ENCODE results near the gene CNTFR. TPM values are rescaled to one million over a fixed set of nuclear protein-coding genes. Genes with fewer than 3 reads are reported as not detected.

Gene CNTFR
- total and polyA plus RNA-seq, 2 donors (not counting 1 experiment from before 2014, with no cell fraction given), result not detected

DNA sequence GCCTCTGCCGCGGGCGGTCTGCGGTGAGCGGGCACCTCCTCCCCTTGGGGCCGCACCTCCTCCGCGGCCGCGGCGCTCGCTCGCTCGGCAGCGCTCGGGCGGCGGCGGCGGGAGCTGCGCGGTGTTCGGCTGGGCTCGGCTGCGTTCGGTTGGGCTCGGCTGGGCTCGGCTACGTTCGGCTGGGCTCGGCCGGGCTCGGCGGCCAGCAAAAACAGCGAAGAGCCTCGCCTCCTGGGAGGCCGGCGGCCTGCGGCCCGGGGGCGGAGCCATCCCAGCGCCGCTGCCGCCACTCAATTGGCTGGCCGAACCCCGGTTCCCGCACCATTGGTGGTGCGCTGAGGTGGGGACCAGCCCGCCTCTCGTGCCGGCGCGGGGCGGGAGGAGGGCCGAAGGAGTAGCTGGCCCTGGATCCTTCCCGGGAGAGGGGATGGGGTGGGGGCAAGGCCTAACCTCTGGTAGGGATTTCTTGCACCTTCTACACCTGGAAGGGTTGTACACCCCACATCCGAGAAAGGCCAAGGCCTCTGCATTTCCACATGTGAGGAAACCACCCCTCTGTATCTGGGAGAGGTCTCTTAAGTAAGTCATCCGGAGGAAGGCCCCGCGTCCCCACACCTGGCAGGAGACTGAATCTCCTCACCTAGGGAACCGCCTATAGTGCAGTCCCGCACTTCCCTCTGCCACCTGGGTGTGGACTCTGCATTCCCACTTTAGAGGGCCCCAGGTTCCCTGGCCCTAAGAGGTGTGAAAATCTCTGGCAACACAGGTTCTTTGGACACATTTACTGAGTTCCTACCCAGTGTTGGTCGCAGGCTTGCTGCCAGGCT lies 66.3 kb downstream of the CNTFR start, which contains the start of gene ENHO:
Gene ENHO, minus strand, starts transcription at position 20 of the 827 bp plus-strand sequence. CDS start 1,295 bp downstream, outside the sequence.
- WGBS (ENCODE audit: insufficient coverage), result 5% methylated on average over 61 of the region's 63 CpGs
- ATAC-seq (ENCODE audit: low read depth) (peak; percentile 98), DNase-seq (peak; percentile 95)
- Histone ChIP-seq H3K9ac (ENCODE audit: low read length) (peak within 1 kb of the TSS; percentile 62), H3K27me3 (replicated peaks in 1 of 4; ENCODE audit: control extremely low read depth in 1 of 4, control insufficient read depth in 3 of 4, insufficient read depth in 4 of 4, low read length in 3 of 4) (peaks cover 0 to 18% (median 4%) of the 10 kb centered on the region in 4 experiments), H3K4me3 (ENCODE audit: control extremely low read depth in 1 of 5, extremely low read depth in 1 of 5, insufficient read depth in 1 of 5, low read depth in 2 of 5, low read length in 4 of 5) (peak within 1 kb of the TSS in 4 of 5 experiments; percentile 37 to 69 (median 50)), H3K79me2 (ENCODE audit: control insufficient read depth, insufficient read depth, low read length) (no peaks in the 10 kb centered on the region), H4K20me1 (ENCODE audit: control insufficient read depth, insufficient read depth, low read length, poor library complexity, severe bottlenecking) (no peaks in the 10 kb centered on the region), H3K4me1 (ENCODE audit: control insufficient read depth in 2 of 2, insufficient read depth in 2 of 2, low read length in 2 of 2) (peaks cover 9 to 12% of the 10 kb centered on the region in 2 donors), H3K9me3 (ENCODE audit: control extremely low read depth in 1 of 3, control insufficient read depth in 2 of 3, insufficient read depth in 1 of 3, low read length in 2 of 3) (no peaks in the 10 kb centered on the region), H3K4me2 (replicated peaks; ENCODE audit: low read depth, low read length, poor library complexity, severe bottlenecking) (peak within 1 kb of the TSS; percentile 93), H3K36me3 (replicated peaks in 1 of 2; ENCODE audit: control extremely low read depth in 1 of 2, control insufficient read depth in 1 of 2, extremely low read depth in 1 of 2, insufficient read depth in 2 of 2, low read length in 1 of 2) (no peaks in the 10 kb centered on the region), H3K27ac (ENCODE audit: low read length in 2 of 2) (no peak within 1 kb of the TSS), H2AFZ (ENCODE audit: insufficient read depth, low read depth, low read length, poor library complexity, severe bottlenecking) (peak within 1 kb of the TSS; percentile 73)
- POLR2A ChIA-PET, result no interaction called here
- Mint-ChIP-seq H3K4me1 (peaks cover 13% of the 10 kb centered on the region), H3K4me3 (peak within 1 kb of the TSS; percentile 89), H3K9me3 (ENCODE audit: insufficient read depth) (no peaks in the 10 kb centered on the region), H3K27ac (peak within 1 kb of the TSS; percentile 76), H3K27me3 (peaks cover 28% of the 10 kb centered on the region)
- CTCF ChIA-PET, result interaction anchor here (0.9 kb wide), 1 partner anchor 119 kb away, joined by 4 read pairs; no protein-coding TSS in a partner anchor
- intact Hi-C loops (cut with micrococcal nuclease), result loop anchor here (1.0 kb wide), 4 partner anchors 65 to 194 kb away; partner anchors contain the start of genes DNAI1, FAM219A, KIF24 and NUDT2
- TF ChIP-seq EZH2 (IDR thresholded peaks at IDR 0.05; ENCODE audit: borderline replicate concordance, insufficient read depth, low read depth, low read length, poor library complexity, severe bottlenecking), result no peak
- TF ChIP-seq, protein P1, sequence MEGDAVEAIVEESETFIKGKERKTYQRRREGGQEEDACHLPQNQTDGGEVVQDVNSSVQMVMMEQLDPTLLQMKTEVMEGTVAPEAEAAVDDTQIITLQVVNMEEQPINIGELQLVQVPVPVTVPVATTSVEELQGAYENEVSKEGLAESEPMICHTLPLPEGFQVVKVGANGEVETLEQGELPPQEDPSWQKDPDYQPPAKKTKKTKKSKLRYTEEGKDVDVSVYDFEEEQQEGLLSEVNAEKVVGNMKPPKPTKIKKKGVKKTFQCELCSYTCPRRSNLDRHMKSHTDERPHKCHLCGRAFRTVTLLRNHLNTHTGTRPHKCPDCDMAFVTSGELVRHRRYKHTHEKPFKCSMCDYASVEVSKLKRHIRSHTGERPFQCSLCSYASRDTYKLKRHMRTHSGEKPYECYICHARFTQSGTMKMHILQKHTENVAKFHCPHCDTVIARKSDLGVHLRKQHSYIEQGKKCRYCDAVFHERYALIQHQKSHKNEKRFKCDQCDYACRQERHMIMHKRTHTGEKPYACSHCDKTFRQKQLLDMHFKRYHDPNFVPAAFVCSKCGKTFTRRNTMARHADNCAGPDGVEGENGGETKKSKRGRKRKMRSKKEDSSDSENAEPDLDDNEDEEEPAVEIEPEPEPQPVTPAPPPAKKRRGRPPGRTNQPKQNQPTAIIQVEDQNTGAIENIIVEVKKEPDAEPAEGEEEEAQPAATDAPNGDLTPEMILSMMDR (IDR thresholded peaks at IDR 0.05), result no peak

All from B cell (primary cell).